ENCODE results near the gene TP53I3.
"Not testable (repeated sequence)": the region's sequence is repeated elsewhere in the genome, so short reads cannot be mapped to it uniquely, and the experiment has no call there.

Gene TP53I3

DNA sequence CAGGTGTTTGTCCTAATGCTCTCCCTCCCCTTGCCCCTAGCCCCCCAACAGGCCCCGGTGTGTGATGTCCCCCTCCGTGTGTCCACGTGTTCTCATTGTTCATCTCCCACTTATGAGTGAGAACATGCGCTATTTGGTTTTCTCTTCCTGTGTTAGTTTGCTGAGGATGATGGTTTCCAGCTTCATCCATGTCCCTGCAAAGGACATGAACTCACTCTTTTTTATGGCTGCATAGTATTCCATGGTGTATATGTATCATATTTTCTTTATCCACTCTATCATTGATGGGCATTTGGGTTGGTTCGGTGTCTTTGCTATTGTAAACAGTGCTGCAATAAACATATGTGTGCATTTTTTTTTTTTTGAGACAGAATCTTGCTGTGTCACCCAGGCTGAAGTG lies 8.6 kb upstream of the TP53I3 start:
- not testable (repeated sequence) for H3K4me2 ChIP-seq (ENCODE audit: low read depth, low read length, poor library complexity, severe bottlenecking); H3K9me3 ChIP-seq (ENCODE audit: insufficient read depth, low read depth, low read length); H4K20me1 ChIP-seq (ENCODE audit: insufficient read depth, low read length, poor library complexity, severe bottlenecking); H3K36me3 ChIP-seq (ENCODE audit: insufficient read depth, low read length); H3K79me2 ChIP-seq (ENCODE audit: insufficient read depth, low read length); H3F3A ChIP-seq (ENCODE audit: low read depth); H3K9me2 ChIP-seq (replicated peaks; ENCODE audit: low read depth, low read length); H3K4me3 ChIP-seq (ENCODE audit: low read length, poor library complexity, severe bottlenecking); H3K27me3 ChIP-seq (ENCODE audit: insufficient read depth, low read length, poor library complexity, severe bottlenecking); H3K4me1 ChIP-seq (ENCODE audit: insufficient read depth, low read length, poor library complexity, severe bottlenecking); H3K9ac ChIP-seq (ENCODE audit: low read depth, low read length, poor library complexity, severe bottlenecking); H2AFZ ChIP-seq (ENCODE audit: low read length)

DNA sequence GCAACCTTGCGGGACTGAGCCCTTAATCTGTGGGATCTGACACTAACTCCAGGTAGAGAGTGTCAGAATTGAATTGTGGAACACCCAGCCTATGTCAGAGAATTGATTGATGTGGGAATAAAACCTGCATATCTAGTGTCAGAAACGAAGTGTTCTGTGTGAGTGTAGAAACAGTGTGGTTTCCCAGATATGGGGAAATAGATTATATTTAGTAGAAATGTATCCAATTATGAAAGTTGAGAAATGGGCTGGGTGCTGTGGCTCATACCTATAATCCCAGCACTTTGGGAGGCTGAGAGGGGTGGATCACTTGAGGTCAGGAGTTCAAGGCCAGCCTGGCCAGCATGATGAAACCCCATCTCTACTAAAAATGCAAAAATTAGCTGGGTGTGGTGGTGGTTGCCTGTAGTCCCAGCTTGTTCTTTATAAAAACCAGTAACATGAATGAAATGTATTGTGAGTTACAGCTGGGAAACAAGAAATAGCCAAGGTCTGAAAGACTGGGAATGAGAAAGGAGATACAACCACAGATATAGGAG lies 4.3 kb upstream of the TP53I3 start:
- no peaks in the 10 kb centered on the region for H3K9me3 ChIP-seq (ENCODE audit: insufficient read depth, low read depth, low read length)
- TF ChIP-seq EZH2phosphoT487 (IDR thresholded peaks at IDR 0.05; ENCODE audit: borderline replicate concordance) = no peak
- TF ChIP-seq, protein P1, sequence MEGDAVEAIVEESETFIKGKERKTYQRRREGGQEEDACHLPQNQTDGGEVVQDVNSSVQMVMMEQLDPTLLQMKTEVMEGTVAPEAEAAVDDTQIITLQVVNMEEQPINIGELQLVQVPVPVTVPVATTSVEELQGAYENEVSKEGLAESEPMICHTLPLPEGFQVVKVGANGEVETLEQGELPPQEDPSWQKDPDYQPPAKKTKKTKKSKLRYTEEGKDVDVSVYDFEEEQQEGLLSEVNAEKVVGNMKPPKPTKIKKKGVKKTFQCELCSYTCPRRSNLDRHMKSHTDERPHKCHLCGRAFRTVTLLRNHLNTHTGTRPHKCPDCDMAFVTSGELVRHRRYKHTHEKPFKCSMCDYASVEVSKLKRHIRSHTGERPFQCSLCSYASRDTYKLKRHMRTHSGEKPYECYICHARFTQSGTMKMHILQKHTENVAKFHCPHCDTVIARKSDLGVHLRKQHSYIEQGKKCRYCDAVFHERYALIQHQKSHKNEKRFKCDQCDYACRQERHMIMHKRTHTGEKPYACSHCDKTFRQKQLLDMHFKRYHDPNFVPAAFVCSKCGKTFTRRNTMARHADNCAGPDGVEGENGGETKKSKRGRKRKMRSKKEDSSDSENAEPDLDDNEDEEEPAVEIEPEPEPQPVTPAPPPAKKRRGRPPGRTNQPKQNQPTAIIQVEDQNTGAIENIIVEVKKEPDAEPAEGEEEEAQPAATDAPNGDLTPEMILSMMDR (conservative IDR thresholded peaks at IDR 0.05; ENCODE audit: low read length) = no peak
- H3K4me2 ChIP-seq (ENCODE audit: low read depth, low read length, poor library complexity, severe bottlenecking) = no peak overlapping the region
- H3K79me2 ChIP-seq (ENCODE audit: insufficient read depth, low read length) = no peaks in the 10 kb centered on the region
- H3K9ac ChIP-seq (ENCODE audit: low read depth, low read length, poor library complexity, severe bottlenecking) = no peak overlapping the region
- H3K27me3 ChIP-seq (ENCODE audit: insufficient read depth, low read length, poor library complexity, severe bottlenecking) = no peaks in the 10 kb centered on the region
- 0 out of 2 replicates have a peak, but pooled peaks cover 4% of the 10 kb centered on the region for H3F3A ChIP-seq (ENCODE audit: low read depth)
- no peak overlapping the region for H3K4me3 ChIP-seq (ENCODE audit: low read length, poor library complexity, severe bottlenecking)
- H3K36me3 ChIP-seq (ENCODE audit: insufficient read depth, low read length) = no peaks in the 10 kb centered on the region
- no peaks in the 10 kb centered on the region for H4K20me1 ChIP-seq (ENCODE audit: insufficient read depth, low read length, poor library complexity, severe bottlenecking)
- no peak overlapping the region for H2AFZ ChIP-seq (ENCODE audit: low read length)
- no peaks in the 10 kb centered on the region for H3K9me2 ChIP-seq (replicated peaks; ENCODE audit: low read depth, low read length)
- H3K4me1 ChIP-seq (ENCODE audit: insufficient read depth, low read length, poor library complexity, severe bottlenecking) = peaks cover 6% of the 10 kb centered on the region

DNA sequence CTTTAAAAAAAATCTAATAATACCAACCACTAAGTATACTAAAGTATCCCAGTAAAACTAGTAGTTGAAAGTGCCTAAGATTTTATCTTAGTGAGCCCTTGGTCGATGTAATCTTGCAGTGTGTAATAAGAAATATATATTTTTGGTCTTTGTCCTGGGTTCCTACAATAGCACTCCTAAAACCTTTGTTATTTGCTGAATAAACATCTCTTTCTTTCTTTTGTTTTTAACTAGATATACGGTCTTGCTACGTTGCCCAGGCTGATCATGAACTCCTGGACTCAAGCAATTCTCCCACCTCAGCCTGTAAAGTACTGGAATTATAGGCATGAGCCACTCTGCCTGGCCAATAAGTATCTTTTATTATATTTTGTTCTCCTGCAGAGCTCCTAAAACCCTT lies 2.4 kb upstream of the TP53I3 start:
- Histone ChIP-seq H3K4me3 (ENCODE audit: low read length, poor library complexity, severe bottlenecking) (no peak overlapping the region), H3F3A (ENCODE audit: low read depth) (peaks cover 4% of the 10 kb centered on the region; the same call in 1 of the 2 replicates), H3K9me2 (replicated peaks; ENCODE audit: low read depth, low read length) (no peaks in the 10 kb centered on the region), H3K27me3 (ENCODE audit: insufficient read depth, low read length, poor library complexity, severe bottlenecking) (no peaks in the 10 kb centered on the region), H3K79me2 (ENCODE audit: insufficient read depth, low read length) (peaks cover 12% of the 10 kb centered on the region; the same call in 1 of the 2 replicates), H4K20me1 (ENCODE audit: insufficient read depth, low read length, poor library complexity, severe bottlenecking) (no peaks in the 10 kb centered on the region), H3K9me3 (ENCODE audit: insufficient read depth, low read depth, low read length) (no peaks in the 10 kb centered on the region), H3K36me3 (ENCODE audit: insufficient read depth, low read length) (no peaks in the 10 kb centered on the region), H3K9ac (ENCODE audit: low read depth, low read length, poor library complexity, severe bottlenecking) (no peak overlapping the region), H3K4me2 (ENCODE audit: low read depth, low read length, poor library complexity, severe bottlenecking) (no peak overlapping the region), H2AFZ (ENCODE audit: low read length) (no peak overlapping the region), H3K4me1 (ENCODE audit: insufficient read depth, low read length, poor library complexity, severe bottlenecking) (peaks cover 17% of the 10 kb centered on the region)
- TF ChIP-seq, protein P1 (conservative IDR thresholded peaks at IDR 0.05; ENCODE audit: low read length) = no peak
- TF ChIP-seq EZH2phosphoT487 (IDR thresholded peaks at IDR 0.05; ENCODE audit: borderline replicate concordance) = no peak

DNA sequence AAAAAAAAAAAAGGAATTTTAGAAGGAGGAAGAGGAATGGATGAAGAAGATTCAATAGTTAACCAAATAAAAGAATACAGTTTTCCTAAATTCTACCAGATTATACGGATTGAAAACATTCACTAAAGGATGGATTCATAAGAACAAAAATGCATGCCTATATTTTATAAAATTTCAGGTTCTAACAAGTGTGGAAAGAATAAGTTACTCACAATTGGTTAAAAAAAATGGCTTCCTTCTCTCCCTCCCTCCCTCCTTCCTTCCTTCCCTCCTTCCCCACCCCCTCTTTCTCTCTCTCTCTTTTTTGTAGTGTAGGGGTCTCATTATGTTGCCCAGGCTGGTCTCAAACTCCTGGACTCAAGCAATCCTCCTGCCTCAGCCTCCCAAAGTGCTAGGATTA lies 1.6 kb upstream of the TP53I3 start:
- Histone ChIP-seq H3K79me2 (ENCODE audit: insufficient read depth, low read length) (peaks cover 12% of the 10 kb centered on the region; the same call in 1 of the 2 replicates), H3K9me3 (ENCODE audit: insufficient read depth, low read depth, low read length) (no peaks in the 10 kb centered on the region), H3F3A (ENCODE audit: low read depth) (peaks cover 4% of the 10 kb centered on the region; the same call in 1 of the 2 replicates), H4K20me1 (ENCODE audit: insufficient read depth, low read length, poor library complexity, severe bottlenecking) (no peaks in the 10 kb centered on the region), H3K9me2 (replicated peaks; ENCODE audit: low read depth, low read length) (no peaks in the 10 kb centered on the region), H3K27me3 (ENCODE audit: insufficient read depth, low read length, poor library complexity, severe bottlenecking) (no peaks in the 10 kb centered on the region), H3K4me2 (ENCODE audit: low read depth, low read length, poor library complexity, severe bottlenecking) (no peak overlapping the region), H2AFZ (ENCODE audit: low read length) (no peak overlapping the region), H3K4me1 (ENCODE audit: insufficient read depth, low read length, poor library complexity, severe bottlenecking) (peaks cover 17% of the 10 kb centered on the region), H3K4me3 (ENCODE audit: low read length, poor library complexity, severe bottlenecking) (no peak overlapping the region), H3K9ac (ENCODE audit: low read depth, low read length, poor library complexity, severe bottlenecking) (no peak overlapping the region), H3K36me3 (ENCODE audit: insufficient read depth, low read length) (no peaks in the 10 kb centered on the region)
- TF ChIP-seq EZH2phosphoT487 (IDR thresholded peaks at IDR 0.05; ENCODE audit: borderline replicate concordance) = no peak
- TF ChIP-seq, protein P1 (conservative IDR thresholded peaks at IDR 0.05; ENCODE audit: low read length) = no peak

All from Loucy (cell line).